IMR-90 (cell line): ENCODE results near the gene SPPL2B. TPM values are rescaled to one million over a fixed set of nuclear protein-coding genes. Genes with fewer than 3 reads are reported as not detected.
A peak's percentile ranks its signal among the peaks of the same experiment; 100 is the strongest.

ENCODE experiments used
- ATAC-seq: fragments of 200-7000 bp; cut with Tn5 transposase; 2 replicates; pipeline ENCODE4 v1.9.1; 2020; ENCODE audit warnings: low read depth, mild to moderate bottlenecking, moderate library complexity
- BruUV-seq: library from RNA; stranded (reverse); fragments of 400-500 nt; replicated peaks from 2 replicates; lab custom pipeline; 2021; lab: Mats Ljungman, UMichigan
- CTCF ChIA-PET: fragments of 300-600 bp; formaldehyde crosslinking; extraction: SDS; loops from one replicate; lab custom pipeline; 2021; ENCODE audit warnings: antibody characterized with exemption; lab: Yijun Ruan, JAX
- POLR2A ChIA-PET: fragments of 300-600 bp; sonication (Branson Sonifier 250); formaldehyde crosslinking; loops from one replicate; lab custom pipeline; 2022; ENCODE audit warnings: antibody characterized with exemption; ENCODE audit not compliant: unreplicated experiment; lab: Charles Lee
- DNase-seq: peaks from one replicate; pipeline ENCODE4 v3.0.0; 2013
- H2AFZ ChIP-seq: replicated peaks from 2 replicates; pipeline ENCODE3; 2013; ENCODE audit warnings: low read length, mild to moderate bottlenecking; ENCODE audit not compliant: poor library complexity
- H2AK5ac ChIP-seq: 2 replicates; pipeline ENCODE4 v1.6.1; 2013; ENCODE audit warnings: low read depth, low read length, inconsistent platforms
- H2AK9ac ChIP-seq: replicated peaks from 2 replicates; pipeline ENCODE3; 2013; ENCODE audit warnings: mild to moderate bottlenecking, low read depth, low read length, moderate library complexity; ENCODE audit not compliant: poor library complexity
- H2BK120ac ChIP-seq: 2 replicates; pipeline ENCODE4 v1.6.1; 2013; ENCODE audit warnings: low read depth, low read length, inconsistent platforms
- H2BK15ac ChIP-seq: 3 replicates; pipeline ENCODE4 v1.6.1; 2013; ENCODE audit warnings: low read depth, low read length, inconsistent platforms
- H2BK20ac ChIP-seq: 2 replicates; pipeline ENCODE4 v1.6.1; 2013; ENCODE audit warnings: low read depth, mild to moderate bottlenecking, inconsistent platforms, low read length, moderate library complexity
- H2BK5ac ChIP-seq: 2 replicates; pipeline ENCODE4 v1.6.1; 2013; ENCODE audit warnings: mild to moderate bottlenecking, low read depth, low read length, inconsistent platforms; ENCODE audit not compliant: poor library complexity, severe bottlenecking
- H3K14ac ChIP-seq: replicated peaks from 2 replicates; pipeline ENCODE4 v1.6.1; 2013; ENCODE audit warnings: low read depth, low read length, inconsistent platforms
- H3K18ac ChIP-seq: 2 replicates; pipeline ENCODE4 v1.6.1; 2013; ENCODE audit warnings: low read depth, low read length, control low read depth
- H3K23ac ChIP-seq: 2 replicates; pipeline ENCODE4 v1.6.1; 2013; ENCODE audit warnings: low read depth, low read length, inconsistent platforms
- H3K27ac ChIP-seq: 2 replicates; pipeline ENCODE4 v1.5.1; 2013; ENCODE audit warnings: mild to moderate bottlenecking, control low read depth, low read length; ENCODE audit not compliant: insufficient read depth
- H3K27me3 ChIP-seq: 2 replicates; pipeline ENCODE4 v1.6.1; 2013; ENCODE audit warnings: low read length; ENCODE audit not compliant: control insufficient read depth, insufficient read depth
- H3K36me3 ChIP-seq: 2 replicates; pipeline ENCODE4 v1.6.1; 2013; ENCODE audit warnings: low read length, mixed read lengths; ENCODE audit not compliant: control insufficient read depth, insufficient read depth
- H3K4ac ChIP-seq: 2 replicates; pipeline ENCODE4 v1.6.1; 2013; ENCODE audit warnings: low read depth, low read length, inconsistent platforms
- H3K4me1 ChIP-seq: 2 replicates; pipeline ENCODE4 v1.6.1; 2013; ENCODE audit warnings: low read length, mixed read lengths; ENCODE audit not compliant: control insufficient read depth, insufficient read depth
- H3K4me2 ChIP-seq: 2 replicates; pipeline ENCODE4 v1.6.1; 2013; ENCODE audit warnings: low read depth, mild to moderate bottlenecking, control low read depth, low read length, moderate library complexity
- H3K4me3 ChIP-seq: 2 replicates; pipeline ENCODE4 v1.5.1; 2013; ENCODE audit warnings: low read depth, mild to moderate bottlenecking, control low read depth, low read length, moderate library complexity; ENCODE audit not compliant: insufficient read depth
- H3K56ac ChIP-seq: 2 replicates; pipeline ENCODE4 v1.6.1; 2013; ENCODE audit warnings: low read length, inconsistent platforms; ENCODE audit not compliant: insufficient read depth; ENCODE audit errors: extremely low read depth
- H3K79me1 ChIP-seq, 2 experiments: 2 replicates each; pipeline ENCODE4 v1.6.1; 2013; ENCODE audit warnings: low read length in 2 of 2, inconsistent platforms in 1 of 2, low read depth in 1 of 2
- H3K9ac ChIP-seq: 2 replicates; pipeline ENCODE4 v1.6.1; 2013; ENCODE audit warnings: low read depth, low read length, control low read depth
- H3K9me1 ChIP-seq: 2 replicates; pipeline ENCODE4 v1.6.1; 2013; ENCODE audit warnings: low read length, inconsistent platforms; ENCODE audit not compliant: insufficient read depth
- H3K9me3 ChIP-seq: 2 replicates; pipeline ENCODE4 v1.6.1; 2013; ENCODE audit warnings: low read length; ENCODE audit not compliant: control insufficient read depth, insufficient read depth
- H4K20me1 ChIP-seq: 2 replicates; pipeline ENCODE4 v1.6.1; 2013; ENCODE audit warnings: low read length, inconsistent platforms; ENCODE audit not compliant: insufficient read depth
- H4K5ac ChIP-seq: 2 replicates; pipeline ENCODE4 v1.6.1; 2013; ENCODE audit warnings: mild to moderate bottlenecking, low read depth, low read length, control low read depth
- H4K8ac ChIP-seq, 2 experiments: 2 replicates each; pipeline ENCODE4 v1.6.1; 2013; ENCODE audit warnings: low read depth in 2 of 2, low read length in 2 of 2, control low read depth in 1 of 2, inconsistent platforms in 1 of 2
- H4K91ac ChIP-seq: 2 replicates; pipeline ENCODE4 v1.6.1; 2013; ENCODE audit warnings: low read depth, low read length, inconsistent platforms; ENCODE audit not compliant: insufficient read depth
- CTCF ChIP-seq: conservative IDR thresholded peaks from 2 replicates; pipeline ENCODE4 v1.5.1; 2012; ENCODE audit warnings: mild to moderate bottlenecking, low read depth, low read length, improper control_type of control experiment
- RCOR1 ChIP-seq: IDR thresholded peaks from 2 replicates; pipeline ENCODE4 v1.6.1; 2012; ENCODE audit warnings: mild to moderate bottlenecking, low read length, improper control_type of control experiment; ENCODE audit not compliant: insufficient replicate concordance
- SMC3 ChIP-seq: fragments of 150-350 bp; IDR thresholded peaks from 2 replicates; pipeline ENCODE4 v1.6.1; 2016; ENCODE audit warnings: low read depth, mild to moderate bottlenecking, antibody characterized with exemption, low read length, moderate library complexity
- WGBS, 2 experiments: methylation state at CpG; one replicate each; pipeline versions ENCODE4 v1.1.5 to v1.1.7; 2013; ENCODE audit warnings: missing lambda C conversion rate in 2 of 2; ENCODE audit not compliant: insufficient read length in 1 of 2; ENCODE audit errors: extremely low coverage in 2 of 2; 5-methylcytosine and 5-hydroxymethylcytosine counted together
- dilution Hi-C: fragments of 300-500 bp; cut with HindIII; formaldehyde crosslinking; loops from one replicate; pipeline ENCODE4 v1.14.3; 2018; ENCODE audit warnings: low sequenced_read_pairs; ENCODE audit not compliant: unreplicated experiment
- in situ Hi-C: fragments of 300-500 bp; cut with MboI; formaldehyde crosslinking; loops from 3 replicates; pipeline ENCODE4 v1.14.3; 2019; ENCODE audit warnings: low sequenced_read_pairs, inconsistent platforms, mixed read lengths
- intact Hi-C: fragments of 100-400 bp; cut with micrococcal nuclease; formaldehyde crosslinking; loops from 2 replicates; pipeline ENCODE4 v1.10.0; 2022
- polyA plus RNA-seq, 3 experiments: library from polyadenylated mRNA; depleted of rRNA; stranded (reverse); fragments of >200 nt; gene quantifications; 2 replicates each; pipeline ENCODE4 v1.2.3, GENCODE V29; 2012; ENCODE audit warnings: low replicate concordance in 1 of 3
- total RNA-seq: library from RNA; depleted of rRNA; stranded (reverse); fragments of >200 nt; gene quantifications from 2 replicates; pipeline ENCODE4 v1.2.3, GENCODE V29; 2012

The SPPL2B gene
- total and polyA plus RNA-seq, 2 of the 4 experiments (the other 2 are of a cell fraction), result 3.4 to 45.7 TPM

GRCh38 chr19:2286402-2287140, 41.9 kb upstream of the SPPL2B start:
- Histone ChIP-seq H4K8ac (no peak overlapping the region), H3K56ac (no peak overlapping the region), H3K4me3 (no peak overlapping the region), H3K14ac (no peak overlapping the region), H3K9me1 (no peaks in the 10 kb centered on the region), H2BK120ac (no peak overlapping the region), H3K36me3 (no peaks in the 10 kb centered on the region), H2AK9ac (no peak overlapping the region), H4K91ac (no peak overlapping the region), H3K4me2 (no peak overlapping the region), H3K23ac (no peak overlapping the region), H3K79me1 (no peaks in the 10 kb centered on the region), H4K20me1 (peaks cover 26% of the 10 kb centered on the region), H2BK20ac (no peak overlapping the region), H3K9ac (no peak overlapping the region), H3K4me1 (peaks cover 11% of the 10 kb centered on the region), H3K27me3 (peaks cover 52% of the 10 kb centered on the region), H3K4ac (no peak overlapping the region), H3K9me3 (no peaks in the 10 kb centered on the region), H3K18ac (no peak overlapping the region), H2BK5ac (no peak overlapping the region), H2AFZ (peak overlapping the region; percentile 32), H2AK5ac (no peak overlapping the region), H3K27ac (no peak overlapping the region), H2BK15ac (no peak overlapping the region), H4K5ac (no peak overlapping the region)
- BruUV-seq, result no TSS peak
- intact Hi-C loops, result no loop called here
- DNase-seq, result no peak
- in situ Hi-C loops, result no loop called here
- ChIA-PET POLR2A (no interaction called here), CTCF (no interaction called here)
- dilution Hi-C loops, result no loop called here
- ATAC-seq, result no peak
- WGBS, 2 experiments, result 81% methylated on average over 11 of the region's 20 CpGs; no CpG with 5 or more reads in 1 of the 2 experiments
- TF ChIP-seq RCOR1 (no peak), CTCF (no peak), SMC3 (no peak)
